NCI-H187 treated with DMSO at 0.1 percent for 48 hours (cell line): ENCODE measurements around the gene FGD2.
"Not testable (repeated sequence)": the region's sequence is repeated elsewhere in the genome, so short reads cannot be mapped to it uniquely, and the experiment has no call there.

ENCODE experiments used
- DNase-seq: peaks from one replicate; lab custom pipeline; 2025; lab: John Stamatoyannopoulos, UW

The FGD2 gene

GRCh38 chr6:37058984-37059343 lies 53.5 kb downstream of the FGD2 start:
- not testable (repeated sequence) for DNase-seq

DNA sequence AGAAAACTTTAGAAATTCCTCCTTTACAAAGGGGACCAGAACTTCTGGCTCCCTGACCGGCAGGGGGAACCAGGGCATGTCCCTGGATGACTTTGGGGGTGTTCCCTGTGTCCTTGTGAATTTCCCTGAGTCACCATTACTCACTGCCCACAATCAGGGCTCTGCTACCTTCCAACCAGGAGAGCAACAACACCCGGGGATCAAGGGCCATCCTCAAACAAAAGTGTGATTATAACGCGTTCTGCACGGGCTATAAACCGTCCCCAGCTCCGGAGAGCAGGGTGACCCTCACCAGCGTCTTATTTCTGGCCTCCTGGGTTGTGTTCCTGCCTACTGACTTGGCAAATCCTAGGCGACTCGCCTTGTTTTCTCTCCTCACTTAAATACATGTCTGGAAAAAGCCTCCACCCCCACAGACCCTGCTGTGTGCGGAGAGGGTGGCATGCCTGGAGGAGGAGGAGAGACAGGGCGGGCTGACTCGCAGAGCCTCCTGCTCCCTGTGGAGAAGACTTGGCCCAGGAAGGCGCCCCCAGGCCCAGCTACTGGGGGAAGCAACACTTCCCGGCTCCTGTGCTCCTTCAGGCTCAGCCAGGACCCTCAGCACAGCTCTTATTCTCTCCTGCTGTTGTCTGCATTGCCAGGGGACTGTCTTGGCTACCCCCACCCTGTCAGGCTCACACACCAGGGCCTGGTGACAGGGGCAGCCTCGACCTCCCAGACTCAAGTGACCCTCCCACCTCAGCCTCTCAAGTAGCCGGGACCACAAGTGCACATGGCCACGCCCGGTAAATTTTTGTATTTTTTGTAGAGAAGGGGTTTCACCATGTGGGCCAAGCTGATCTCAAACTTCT lies 54.1 kb downstream of the FGD2 start:
- no peak for DNase-seq

- no peak for DNase-seq
These were observed 54.7 kb downstream of the FGD2 start for GRCh38 chr6:37060195-37060559.

GRCh38 chr6:37061157-37061804 lies 55.8 kb downstream of the FGD2 start:
- DNase-seq, result no peak

- DNase-seq, result no peak
These were observed 57.0 kb downstream of the FGD2 start for GRCh38 chr6:37062424-37062823.

DNA sequence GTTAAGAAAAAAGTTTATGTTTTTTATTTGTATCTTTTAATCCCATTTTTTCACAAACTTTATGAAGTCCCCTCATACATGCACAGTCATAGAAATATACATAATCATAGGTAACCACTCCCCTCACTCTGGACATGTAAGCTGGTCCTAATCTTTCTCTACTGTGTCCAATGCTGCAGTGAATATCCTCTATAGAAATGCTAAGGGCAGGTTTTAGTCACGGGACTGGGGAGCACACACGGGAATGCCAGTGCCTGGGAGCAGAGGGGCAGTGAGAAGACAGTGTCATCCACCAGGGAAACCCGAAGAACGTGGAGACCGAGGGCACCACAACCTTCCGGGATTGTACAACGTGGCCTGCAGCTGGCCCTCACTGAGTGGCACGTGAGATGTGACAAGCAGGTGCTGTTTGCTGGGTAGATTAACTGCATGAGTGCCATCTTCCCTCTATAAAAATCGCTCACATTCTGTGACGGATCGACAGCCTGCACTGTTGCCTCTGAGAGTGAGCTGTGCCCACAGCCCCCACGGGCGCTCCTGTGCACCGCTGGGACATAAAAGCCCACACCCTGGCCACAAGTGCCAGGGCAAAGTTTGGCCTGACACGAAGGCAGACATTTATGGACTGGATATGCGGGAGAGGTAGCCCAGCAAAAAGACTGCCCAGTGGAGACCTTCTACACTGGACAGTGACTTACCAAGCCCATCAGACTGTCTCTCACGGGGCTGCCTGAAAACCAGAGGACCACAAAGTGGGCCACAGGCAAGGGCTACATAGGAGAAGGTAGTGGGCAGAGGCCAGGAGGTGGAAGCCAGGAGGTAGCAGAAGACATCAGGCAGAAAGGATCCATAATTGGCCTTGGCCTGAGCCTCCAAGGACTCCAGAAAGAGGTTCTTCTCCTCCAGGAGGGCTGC lies 63.2 kb downstream of the FGD2 start:
- DNase-seq, result no peak

GRCh38 chr6:37069639-37070038 lies 64.2 kb downstream of the FGD2 start:
- DNase-seq, result no peak

- no peak for DNase-seq
These were observed 67.1 kb downstream of the FGD2 start for GRCh38 chr6:37072526-37072925.

DNA sequence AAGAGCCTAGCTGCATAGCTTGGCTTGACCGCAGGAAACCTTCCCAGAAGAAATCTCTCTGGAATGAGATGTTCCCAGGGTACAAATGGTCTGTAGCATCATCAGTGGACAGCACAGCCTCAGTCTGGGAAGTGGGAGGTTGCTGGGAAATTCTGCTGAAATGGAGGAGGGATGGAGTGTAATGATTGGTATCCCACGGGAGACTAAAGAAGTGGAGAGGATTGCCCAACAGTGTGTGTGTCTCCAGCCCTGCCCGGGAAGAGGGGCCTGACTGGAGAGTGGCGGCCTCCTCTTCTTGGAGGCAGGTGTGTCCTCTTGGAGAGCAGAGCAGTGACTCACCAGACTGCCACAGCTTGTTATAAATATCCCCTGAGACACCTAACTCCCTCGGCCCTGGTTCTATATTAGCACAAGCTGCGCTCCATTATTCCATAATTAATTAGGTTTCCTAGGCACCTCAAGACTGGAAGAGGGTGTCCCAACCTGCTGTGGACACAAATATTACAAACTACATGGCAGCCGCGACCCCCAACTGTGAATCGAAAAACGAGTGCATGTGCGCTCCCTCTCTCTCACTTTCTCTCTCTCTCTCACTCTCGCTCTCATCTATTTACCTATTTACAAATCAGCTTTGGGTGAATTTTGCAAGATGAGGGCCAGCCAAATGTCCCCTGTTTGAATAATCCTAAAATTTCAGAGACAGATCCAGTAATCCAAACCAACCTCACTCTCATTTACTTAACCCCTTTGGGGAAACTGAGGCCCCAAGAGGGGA lies 68.8 kb downstream of the FGD2 start:
- no peak for DNase-seq

GRCh38 chr6:37077191-37077904 lies 71.9 kb downstream of the FGD2 start:
- no peak for DNase-seq

GRCh38 chr6:37077905-37078296 lies 72.4 kb downstream of the FGD2 start:
- DNase-seq, result no peak
